Endothelial cell of umbilical vein (primary cell): Measurements from ENCODE around the gene LPIN1. TPM values are rescaled to one million over a fixed set of nuclear protein-coding genes. Genes with fewer than 3 reads are reported as not detected.

Experiments used
- BruUV-seq: library from RNA; stranded (reverse); fragments of 400-500 nt; replicated peaks from 2 replicates; lab custom pipeline; 2021; lab: Mats Ljungman, UMichigan
- CTCF ChIA-PET: fragments of 300-600, 350-600 bp; sonication (Branson Sonifier 250); formaldehyde crosslinking; loops from one replicate; lab custom pipeline; 2021; ENCODE audit warnings: antibody characterized with exemption, inconsistent platforms; lab: Charles Lee
- POLR2A ChIA-PET: fragments of 300-600, 350-600 bp; sonication (Branson Sonifier 250); formaldehyde crosslinking; loops from one replicate; lab custom pipeline; 2021; ENCODE audit warnings: antibody characterized with exemption, inconsistent platforms; lab: Charles Lee
- DNase-seq: peaks from one replicate; pipeline ENCODE4 v3.0.0-alpha.2; 2011; ENCODE audit warnings: low read depth, low spot score
- FAIRE-seq: peaks from 2 replicates; lab custom pipeline; 2011; peaks lifted over from hg19 to GRCh38; lab: Jason Lieb, UNC
- H2AFZ ChIP-seq: 2 replicates; pipeline ENCODE4 v1.6.0; 2012; ENCODE audit warnings: low read depth, low read length, control low read depth, inconsistent platforms
- H3K27ac ChIP-seq: 2 replicates; pipeline ENCODE4 v1.5.1; 2011; ENCODE audit warnings: low read depth, mild to moderate bottlenecking, control low read depth, low read length, moderate library complexity; ENCODE audit not compliant: insufficient read depth
- H3K27me3 ChIP-seq, 2 experiments: 2 replicates each; pipeline versions ENCODE4 v1.6.0 to v1.6.1; 2011; ENCODE audit warnings: low read length in 2 of 2, mixed read lengths in 1 of 2; ENCODE audit not compliant: control insufficient read depth in 2 of 2, insufficient read depth in 2 of 2
- H3K36me3 ChIP-seq, 2 experiments: 2 replicates in 1 of 2; 3 replicates in 1 of 2; pipeline ENCODE4 v1.5.1; 2011; ENCODE audit warnings: low read length in 2 of 2, mild to moderate bottlenecking in 1 of 2, moderate library complexity in 1 of 2; ENCODE audit not compliant: control insufficient read depth in 2 of 2, insufficient read depth in 2 of 2; ENCODE audit errors: extremely low read depth in 1 of 2
- H3K4me1 ChIP-seq: 3 replicates; pipeline ENCODE4 v1.5.1; 2011; ENCODE audit warnings: mild to moderate bottlenecking, low read length; ENCODE audit not compliant: control insufficient read depth, insufficient read depth; ENCODE audit errors: extremely low read depth
- H3K4me2 ChIP-seq: 2 replicates; pipeline ENCODE4 v1.6.1; 2011; ENCODE audit warnings: low read length, control low read depth, mixed read lengths; ENCODE audit not compliant: insufficient read depth
- H3K4me3 ChIP-seq, 3 experiments: fragments of 200-600 bp in 1 of 3; sonication (generic), shearing (Covaris generic) in 1 of 3; replicated peaks in 1 of 3; 2 replicates each; pipeline ENCODE4 v1.5.1; 2011 to 2016; ENCODE audit warnings: control low read depth in 3 of 3, low read length in 3 of 3, mild to moderate bottlenecking in 2 of 3, inconsistent platforms in 1 of 3, low read depth in 1 of 3, moderate library complexity in 1 of 3; ENCODE audit not compliant: insufficient read depth in 1 of 3
- H3K79me2 ChIP-seq: 2 replicates; pipeline ENCODE4 v1.6.0; 2012; ENCODE audit warnings: low read length, inconsistent platforms; ENCODE audit not compliant: control insufficient read depth, insufficient read depth
- H3K9ac ChIP-seq: replicated peaks from 2 replicates; pipeline ENCODE3; 2011; ENCODE audit warnings: low read length, control low read depth; ENCODE audit not compliant: insufficient read depth; ENCODE audit errors: extremely low read depth
- H3K9me1 ChIP-seq: replicated peaks from 3 replicates; pipeline ENCODE4 v1.6.0; 2011; ENCODE audit warnings: mild to moderate bottlenecking, low read length; ENCODE audit not compliant: control insufficient read depth, insufficient read depth; ENCODE audit errors: extremely low read depth
- H3K9me3 ChIP-seq: replicated peaks from 2 replicates; pipeline ENCODE4 v1.5.1; 2012; ENCODE audit warnings: low read length, inconsistent platforms; ENCODE audit not compliant: control insufficient read depth, insufficient read depth
- H4K20me1 ChIP-seq: replicated peaks from 2 replicates; pipeline ENCODE3; 2011; ENCODE audit warnings: mild to moderate bottlenecking, low read length; ENCODE audit not compliant: control insufficient read depth, insufficient read depth; ENCODE audit errors: extremely low read depth
- EZH2 ChIP-seq: IDR thresholded peaks from 2 replicates; pipeline ENCODE4 v1.6.1; 2012; ENCODE audit warnings: borderline replicate concordance, low read depth, mild to moderate bottlenecking, moderate library complexity, low read length, inconsistent platforms; ENCODE audit not compliant: severe bottlenecking
- FOS ChIP-seq: IDR thresholded peaks from 2 replicates; pipeline ENCODE4 v1.6.1; 2011; ENCODE audit warnings: mild to moderate bottlenecking, low read length, moderate library complexity, borderline replicate concordance; ENCODE audit not compliant: insufficient read depth
- GATA2 ChIP-seq: IDR thresholded peaks from 2 replicates; pipeline ENCODE4 v1.7.0; 2011; ENCODE audit warnings: low read depth, mild to moderate bottlenecking, moderate library complexity, mixed read lengths, low read length; ENCODE audit not compliant: insufficient read length, insufficient read depth
- JUN ChIP-seq: IDR thresholded peaks from 2 replicates; pipeline ENCODE4 v1.6.1; 2011; ENCODE audit warnings: borderline replicate concordance, low read depth; ENCODE audit not compliant: insufficient read length, insufficient read depth
- MYC ChIP-seq: IDR thresholded peaks from one replicate; pipeline ENCODE4 v1.6.1; 2011; ENCODE audit warnings: mild to moderate bottlenecking, low read depth, low read length
- POLR2A ChIP-seq: IDR thresholded peaks from 2 replicates; pipeline ENCODE4 v1.6.1; 2012; ENCODE audit warnings: low read depth, mild to moderate bottlenecking, control low read depth, low read length
- POLR2AphosphoS5 ChIP-seq: IDR thresholded peaks from 2 replicates; pipeline ENCODE4 v1.6.1; 2012; ENCODE audit warnings: low read depth, mild to moderate bottlenecking, control low read depth, low read length, moderate library complexity; ENCODE audit not compliant: insufficient read depth
- dilution Hi-C: fragments of 300-500 bp; cut with MboI; formaldehyde crosslinking; loops from one replicate; pipeline ENCODE4 v1.15.0; 2019; ENCODE audit warnings: low sequenced_read_pairs; ENCODE audit not compliant: extremely low pct_ligation_motif_present
- intact Hi-C: fragments of 100-400 bp; cut with micrococcal nuclease; formaldehyde crosslinking; loops from one replicate; pipeline ENCODE4 v1.10.0; 2022
- polyA plus RNA-seq, 4 experiments: library from polyadenylated mRNA; depleted of rRNA in 3 of 4; stranded (reverse) in 3 of 4; unstranded in 1 of 4; fragments of >200 nt; gene quantifications; 2 replicates each; pipeline versions ENCODE4 v1.2.1 to v1.2.3, GENCODE V29; 2011 to 2012; ENCODE audit warnings: missing spikeins in 1 of 4
- total RNA-seq: library from RNA; stranded (reverse); gene quantifications from 2 replicates; pipeline ENCODE4 v1.2.3, GENCODE V29; 2021
- TF ChIP-seq, protein P1 (sequence below): IDR thresholded peaks from 2 replicates; pipeline ENCODE4 v1.6.1; 2011; ENCODE audit not compliant: insufficient read depth, insufficient read length
- TF ChIP-seq, protein P2 (sequence below), 2 donors: IDR thresholded peaks; 1 replicate in 1 of 2; 2 replicates in 1 of 2; pipeline ENCODE4 v1.5.1; 2011; ENCODE audit warnings: low read length in 2 of 2, mild to moderate bottlenecking in 2 of 2, moderate library complexity in 2 of 2, control low read depth in 1 of 2, inconsistent platforms in 1 of 2, low read depth in 1 of 2; ENCODE audit not compliant: insufficient read depth in 1 of 2; ENCODE audit errors: extremely low read depth in 1 of 2

LPIN1 gene
- total and polyA plus RNA-seq, 2 donors (not counting 3 experiments of a cell fraction or from before 2014, with no cell fraction given) = 26.6 to 80.4 TPM

DNA sequence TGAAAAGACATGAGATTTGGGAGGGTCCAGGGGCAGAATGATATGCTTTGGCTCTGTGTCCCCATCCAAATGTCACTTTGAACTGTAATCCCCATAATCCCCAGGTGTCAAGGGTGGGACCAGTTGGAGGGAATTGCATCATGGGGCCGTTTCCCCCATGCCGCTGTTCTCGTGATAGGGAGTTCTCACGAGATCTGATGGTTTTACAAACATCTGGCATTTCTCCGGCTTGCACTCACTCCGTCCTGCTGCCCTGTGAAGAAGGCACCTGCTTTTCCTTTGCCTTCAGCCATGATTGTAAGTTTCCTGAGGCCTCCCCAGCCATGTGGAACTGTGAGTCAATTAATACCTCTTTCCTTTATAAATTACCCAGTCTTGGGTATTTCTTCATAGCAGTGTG, 51.4 kb downstream of the LPIN1 start:
- intact Hi-C loops (no loop called here), dilution Hi-C loops (no loop called here)
- Histone ChIP-seq H3K27ac (no peak overlapping the region), H3K4me1 (no peaks in the 10 kb centered on the region), H3K9ac (no peak overlapping the region), H3K4me3 (no peak overlapping the region), H2AFZ (no peak overlapping the region), H3K36me3 (peaks cover 33 to 41% of the 10 kb centered on the region in 2 experiments), H3K9me1 (no peaks in the 10 kb centered on the region), H3K9me3 (no peaks in the 10 kb centered on the region), H3K79me2 (no peaks in the 10 kb centered on the region), H4K20me1 (no peaks in the 10 kb centered on the region), H3K4me2 (no peak overlapping the region), H3K27me3 (no peaks in the 10 kb centered on the region)
- ChIA-PET CTCF (no interaction called here), POLR2A (no interaction called here)
- no TSS peak for BruUV-seq
- DNase-seq = no peak
- no peak for FAIRE-seq
- TF ChIP-seq MYC (no peak), POLR2AphosphoS5 (no peak), POLR2A (no peak)

DNA sequence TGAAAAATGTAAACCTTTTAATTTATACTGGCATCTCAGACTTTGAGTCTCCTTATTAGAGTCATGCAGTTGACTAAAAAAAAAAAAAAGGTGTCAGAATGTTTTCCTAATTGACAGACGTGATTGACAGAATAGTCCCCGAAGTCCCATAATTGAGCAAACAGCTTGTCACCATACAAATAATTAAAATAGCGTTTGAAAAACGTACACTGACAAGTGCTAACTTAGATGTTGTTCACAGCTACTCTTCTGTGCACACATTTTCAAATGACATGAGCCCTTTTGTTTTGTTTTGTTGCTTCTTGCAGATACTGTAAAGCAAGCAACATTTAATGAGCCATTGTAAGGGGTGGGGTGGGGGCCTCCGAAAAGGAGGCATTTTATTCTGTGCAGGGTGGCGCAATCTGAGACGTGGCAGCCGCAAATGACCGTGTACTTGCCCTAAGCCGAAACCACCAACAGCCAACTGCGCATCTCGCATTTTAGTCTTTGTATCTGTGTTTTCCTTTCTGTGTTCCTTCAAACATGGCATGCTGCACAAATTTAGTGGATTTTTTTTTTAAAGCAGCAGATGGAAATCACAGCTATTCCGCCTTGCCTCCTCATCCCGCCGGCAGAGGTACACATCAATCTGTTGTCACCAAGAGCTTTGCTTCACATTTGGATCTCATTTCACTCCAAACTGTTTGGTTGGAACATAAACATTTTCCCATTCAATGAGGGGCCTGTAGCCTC, 52.4 kb downstream of the LPIN1 start:
- BruUV-seq = no TSS peak
- Histone ChIP-seq H3K27ac (no peak overlapping the region), H3K79me2 (no peaks in the 10 kb centered on the region), H4K20me1 (no peaks in the 10 kb centered on the region), H3K4me1 (no peaks in the 10 kb centered on the region), H3K9me1 (no peaks in the 10 kb centered on the region), H3K4me3 (no peak overlapping the region), H3K36me3 (peaks cover 27 to 36% of the 10 kb centered on the region in 2 experiments), H3K9ac (no peak overlapping the region), H3K9me3 (no peaks in the 10 kb centered on the region), H3K27me3 (no peaks in the 10 kb centered on the region), H2AFZ (no peak overlapping the region), H3K4me2 (no peak overlapping the region)
- ChIA-PET POLR2A (no interaction called here), CTCF (interaction anchor here (1.3 kb wide), 1 partner anchor 9 kb away, joined by 3 read pairs; no protein-coding TSS in a partner anchor)
- dilution Hi-C loops (no loop called here), intact Hi-C loops (no loop called here)
- TF ChIP-seq, protein P1, sequence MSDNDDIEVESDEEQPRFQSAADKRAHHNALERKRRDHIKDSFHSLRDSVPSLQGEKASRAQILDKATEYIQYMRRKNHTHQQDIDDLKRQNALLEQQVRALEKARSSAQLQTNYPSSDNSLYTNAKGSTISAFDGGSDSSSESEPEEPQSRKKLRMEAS = no peak
- TF ChIP-seq POLR2AphosphoS5 = no peak
- TF ChIP-seq EZH2 = no peak
- no peak for TF ChIP-seq GATA2
- TF ChIP-seq MYC = no peak
- no peak for TF ChIP-seq JUN
- TF ChIP-seq POLR2A = no peak
- TF ChIP-seq, protein P2, sequence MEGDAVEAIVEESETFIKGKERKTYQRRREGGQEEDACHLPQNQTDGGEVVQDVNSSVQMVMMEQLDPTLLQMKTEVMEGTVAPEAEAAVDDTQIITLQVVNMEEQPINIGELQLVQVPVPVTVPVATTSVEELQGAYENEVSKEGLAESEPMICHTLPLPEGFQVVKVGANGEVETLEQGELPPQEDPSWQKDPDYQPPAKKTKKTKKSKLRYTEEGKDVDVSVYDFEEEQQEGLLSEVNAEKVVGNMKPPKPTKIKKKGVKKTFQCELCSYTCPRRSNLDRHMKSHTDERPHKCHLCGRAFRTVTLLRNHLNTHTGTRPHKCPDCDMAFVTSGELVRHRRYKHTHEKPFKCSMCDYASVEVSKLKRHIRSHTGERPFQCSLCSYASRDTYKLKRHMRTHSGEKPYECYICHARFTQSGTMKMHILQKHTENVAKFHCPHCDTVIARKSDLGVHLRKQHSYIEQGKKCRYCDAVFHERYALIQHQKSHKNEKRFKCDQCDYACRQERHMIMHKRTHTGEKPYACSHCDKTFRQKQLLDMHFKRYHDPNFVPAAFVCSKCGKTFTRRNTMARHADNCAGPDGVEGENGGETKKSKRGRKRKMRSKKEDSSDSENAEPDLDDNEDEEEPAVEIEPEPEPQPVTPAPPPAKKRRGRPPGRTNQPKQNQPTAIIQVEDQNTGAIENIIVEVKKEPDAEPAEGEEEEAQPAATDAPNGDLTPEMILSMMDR (IDR thresholded peaks at IDR 0.05; ENCODE audit: extremely low read depth in 1 of 2, insufficient read depth in 1 of 2, low read depth in 1 of 2, low read length in 2 of 2) = no peak
- TF ChIP-seq FOS = no peak
- DNase-seq = no peak
- no peak for FAIRE-seq
